GM21423 (cell line): ENCODE measurements around the gene MSI1.
A peak's percentile ranks its signal among the peaks of the same experiment; 100 is the strongest.

Experiments used
- ATAC-seq: cut with Tn5 transposase; IDR thresholded peaks from one replicate; pipeline ENCODE4 v1.9.1; 2021; ENCODE audit warnings: mild to moderate bottlenecking, moderate library complexity; ENCODE audit not compliant: unreplicated experiment

The MSI1 gene

DNA sequence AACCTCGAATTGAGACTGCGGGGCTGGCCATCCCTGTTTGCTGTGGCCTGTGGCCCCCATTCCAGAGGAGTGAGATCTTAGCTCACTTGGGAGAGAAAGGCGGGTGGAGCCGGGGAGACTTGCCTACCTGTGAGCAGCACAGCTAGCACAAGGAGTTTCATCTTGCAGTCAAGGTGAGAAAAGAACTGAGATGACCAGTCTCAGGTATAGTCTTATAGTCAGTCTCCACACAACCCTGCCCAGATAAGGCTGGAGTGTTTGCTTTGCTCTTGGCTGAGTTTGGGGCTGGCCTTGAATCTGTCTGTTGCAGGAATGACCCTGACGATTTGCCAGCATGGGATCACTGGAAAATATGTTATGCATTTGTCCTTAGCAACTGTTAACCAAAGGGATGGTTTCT, 41.4 kb downstream of the MSI1 start, which contains the start of gene PLA2G1B:
Gene PLA2G1B, minus strand, starts transcription at position 187 of the 400 bp plus-strand sequence. Its CDS starts 26 bp downstream, at position 161.
- no peak for ATAC-seq

DNA sequence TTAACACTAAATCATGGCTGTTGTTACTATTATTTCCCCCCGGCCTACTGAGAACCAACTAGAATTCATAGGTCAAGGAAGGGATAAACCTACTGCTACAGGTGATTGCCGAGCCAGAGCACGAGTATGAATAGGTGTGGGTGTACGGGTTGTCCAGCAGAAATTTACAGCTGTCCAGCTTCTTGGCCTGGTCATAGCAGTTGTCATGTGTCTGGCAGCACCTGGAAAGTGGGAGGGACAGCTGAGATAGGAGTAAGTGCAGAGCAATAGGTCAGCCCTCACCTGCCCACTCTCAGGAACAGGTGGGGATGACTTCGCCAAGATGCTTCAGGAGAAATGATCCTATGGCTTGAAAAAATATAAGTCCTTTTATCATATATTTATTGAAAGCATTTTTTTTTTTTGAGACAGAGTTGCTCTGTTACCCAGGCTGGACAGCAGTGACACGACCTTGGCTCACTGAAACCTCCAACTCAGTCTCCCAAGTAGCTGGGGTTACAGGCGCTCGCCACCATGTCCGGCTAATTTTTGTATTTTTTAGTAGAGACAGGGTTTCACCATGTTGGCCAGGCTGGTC, 44.0 kb downstream of the MSI1 start:
- ATAC-seq, result no peak

DNA sequence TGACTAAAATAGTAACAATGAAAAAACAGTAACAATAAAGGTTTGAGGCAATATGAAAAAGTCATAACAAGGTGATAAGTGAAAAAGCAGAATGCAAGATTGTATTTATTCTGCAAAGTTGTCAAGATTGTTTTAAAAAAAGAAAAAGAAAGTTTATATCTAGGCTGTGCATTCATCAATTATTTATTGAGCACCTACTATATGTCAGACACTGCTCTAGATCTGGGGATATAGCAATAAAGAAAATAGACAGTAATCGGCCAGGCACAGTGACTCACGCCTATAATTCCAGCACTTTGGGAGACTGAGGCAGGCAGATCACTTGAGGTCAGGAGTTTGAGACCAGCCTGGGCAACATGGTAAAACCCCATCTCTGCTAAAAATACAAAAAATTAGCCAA, 45.2 kb downstream of the MSI1 start:
- ATAC-seq, result no peak

DNA sequence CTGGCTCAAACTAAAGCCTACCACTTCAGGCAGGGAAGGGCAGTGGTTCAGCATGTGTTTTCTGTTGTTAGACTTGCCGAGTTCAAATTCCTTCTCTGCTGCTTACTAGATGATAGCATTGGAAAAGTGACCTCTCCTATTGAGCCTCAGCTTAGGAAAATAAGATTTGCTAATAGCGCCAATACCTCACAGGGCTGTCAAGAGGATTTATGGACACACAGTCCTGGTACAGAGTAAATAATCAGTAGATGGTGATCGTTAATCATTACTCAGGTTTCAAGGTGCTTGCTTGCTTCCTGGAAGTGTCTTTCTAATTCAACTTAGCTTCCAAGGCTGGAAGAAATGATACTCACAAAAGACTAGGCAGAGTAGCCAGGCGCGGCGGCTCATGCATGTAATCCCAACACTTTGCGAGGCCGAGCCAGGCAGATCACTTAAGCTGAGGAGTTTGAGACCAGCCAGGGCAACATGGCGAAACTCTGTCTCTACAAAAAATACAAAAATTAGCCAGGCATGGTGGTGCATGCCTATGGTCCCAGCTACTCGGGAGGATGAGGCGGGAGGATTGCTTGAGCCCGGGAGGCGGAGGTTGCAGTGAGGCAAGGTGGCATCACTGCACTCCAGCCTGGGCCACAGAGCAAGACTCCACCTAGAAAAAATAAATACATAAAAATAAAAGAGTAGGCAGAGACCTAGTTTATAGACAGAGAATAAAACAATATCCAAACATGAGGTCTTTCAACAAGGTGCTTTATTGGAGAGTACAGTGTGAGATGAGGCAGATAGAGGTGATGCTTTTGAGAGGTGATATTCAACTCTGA, 47.4 kb downstream of the MSI1 start:
- ATAC-seq, result no peak

DNA sequence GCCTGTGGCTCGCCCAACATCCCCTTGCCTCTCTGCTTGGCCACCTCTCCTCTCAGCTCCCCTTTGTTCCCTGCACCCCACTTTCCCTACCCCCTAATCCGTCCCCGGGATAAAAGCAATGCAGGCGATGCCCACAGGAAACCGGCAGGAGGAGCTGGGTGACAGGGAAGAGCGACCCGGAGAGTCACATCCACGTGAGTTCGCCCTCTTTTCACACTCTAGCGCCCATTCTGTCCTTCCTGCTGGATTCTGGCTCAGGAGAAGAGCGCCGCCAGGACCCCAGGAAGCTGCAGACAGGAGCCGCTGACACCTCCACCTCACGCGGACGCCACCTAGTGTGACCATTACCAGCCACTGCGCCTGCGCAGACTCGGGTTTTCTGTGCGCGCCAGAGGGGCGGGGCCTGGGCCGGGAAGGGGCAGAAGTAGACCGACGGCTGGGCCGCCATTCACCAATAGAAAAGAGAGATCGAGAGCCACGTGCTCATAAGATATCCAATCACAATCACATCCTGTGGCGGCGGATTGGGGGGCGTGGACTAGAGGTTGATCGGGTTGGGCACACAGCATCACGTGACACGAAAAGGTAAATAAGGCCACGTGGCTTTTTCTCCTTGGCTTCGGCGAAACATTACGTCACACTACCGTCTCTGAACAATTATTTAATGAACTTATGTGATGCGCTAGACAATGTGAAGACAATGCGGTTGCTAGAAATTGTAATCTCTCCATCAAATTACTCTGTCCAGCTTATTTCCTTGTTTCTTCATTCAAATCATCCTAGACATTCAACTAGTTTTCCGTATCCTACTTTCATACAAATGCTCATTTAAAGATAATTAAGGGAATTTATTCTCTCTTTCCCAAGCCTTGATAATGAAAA, 51.5 kb downstream of the MSI1 start:
- ATAC-seq, result peak; percentile 98

DNA sequence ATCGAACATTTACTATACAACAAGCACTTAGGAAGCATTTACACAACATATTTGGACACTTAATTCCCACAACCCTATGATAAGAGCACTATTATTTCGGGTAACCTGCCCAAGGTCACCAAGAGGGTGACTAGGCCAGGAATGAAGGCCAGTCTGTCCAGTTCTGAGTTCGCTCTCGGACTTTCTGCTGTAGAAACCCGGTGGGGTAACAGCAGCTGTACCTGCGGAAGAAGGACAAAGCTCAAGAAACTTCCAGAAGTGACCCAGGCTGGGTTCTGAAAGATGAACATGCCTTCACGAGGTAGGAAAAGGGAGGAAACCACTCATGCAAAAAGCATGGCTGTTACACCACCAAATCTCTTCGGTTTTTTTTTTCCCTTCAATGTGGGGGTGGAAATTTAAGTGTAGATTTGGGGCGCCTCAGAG, 52.2 kb downstream of the MSI1 start:
- ATAC-seq, result no peak

DNA sequence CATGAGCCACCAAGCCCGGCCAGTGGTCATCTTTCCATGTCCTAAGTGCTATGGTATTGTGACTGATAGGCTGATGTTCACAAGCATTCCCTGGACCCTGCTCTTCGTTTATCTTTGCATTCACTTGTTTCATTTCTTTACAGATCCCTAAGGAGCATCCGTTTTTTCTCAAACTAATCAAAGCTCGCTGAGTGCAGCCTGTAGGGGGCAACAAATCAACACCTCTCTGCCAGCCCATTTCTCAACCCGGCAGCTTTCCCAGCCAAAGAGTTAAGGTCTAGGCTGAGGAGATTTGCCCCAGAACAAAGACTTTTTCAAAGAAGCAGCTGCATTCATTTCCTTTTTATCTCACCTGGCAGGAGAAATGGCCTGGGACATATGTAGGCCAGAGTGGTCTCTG, 54.7 kb downstream of the MSI1 start:
- no peak for ATAC-seq

DNA sequence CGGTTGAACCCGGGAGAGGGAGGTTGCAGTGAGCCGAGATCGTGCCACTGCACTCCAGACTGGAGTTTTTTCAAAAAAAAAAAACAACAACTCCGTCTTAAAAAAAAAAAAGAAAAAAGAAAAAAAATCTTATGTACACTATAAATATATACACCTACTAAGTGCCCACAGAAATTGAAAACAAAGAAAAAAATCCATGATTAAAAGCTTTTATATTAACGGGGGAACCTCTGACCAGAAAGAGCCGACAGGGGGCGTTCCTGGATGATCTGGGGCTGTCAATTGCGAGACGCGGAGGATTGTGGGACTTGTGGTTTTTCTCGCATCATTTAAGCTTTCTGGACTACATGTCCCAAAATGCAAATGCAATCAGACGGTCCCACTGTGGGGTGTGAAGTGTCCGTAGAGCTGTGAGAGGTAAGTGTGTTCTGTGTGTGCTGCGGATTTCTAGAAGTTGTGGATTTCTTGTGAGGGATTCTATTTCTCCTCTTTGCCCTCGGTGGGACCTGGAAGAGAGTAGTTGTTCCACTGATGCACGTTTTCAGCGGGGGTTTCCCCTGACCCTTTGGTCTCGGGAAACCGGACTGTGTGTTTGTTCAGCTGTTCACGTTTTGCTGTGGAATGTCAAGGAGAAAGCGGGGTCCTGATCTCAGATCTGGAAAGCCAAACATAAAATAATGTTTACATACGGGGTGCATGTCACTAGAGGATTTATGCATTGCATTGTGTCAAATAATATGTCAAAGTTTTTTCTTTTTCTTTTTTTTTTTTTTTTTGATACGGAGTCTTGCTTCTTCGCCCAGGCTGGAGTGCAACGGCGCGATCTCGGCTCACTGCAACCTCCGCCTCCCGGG, 66.8 kb downstream of the MSI1 start, which contains the start of gene SIRT4:
Gene SIRT4, plus strand, starts transcription at position 360 of the 854 bp plus-strand sequence. CDS start 1,241 bp downstream, outside the sequence.
- peak; percentile 98 for ATAC-seq

DNA sequence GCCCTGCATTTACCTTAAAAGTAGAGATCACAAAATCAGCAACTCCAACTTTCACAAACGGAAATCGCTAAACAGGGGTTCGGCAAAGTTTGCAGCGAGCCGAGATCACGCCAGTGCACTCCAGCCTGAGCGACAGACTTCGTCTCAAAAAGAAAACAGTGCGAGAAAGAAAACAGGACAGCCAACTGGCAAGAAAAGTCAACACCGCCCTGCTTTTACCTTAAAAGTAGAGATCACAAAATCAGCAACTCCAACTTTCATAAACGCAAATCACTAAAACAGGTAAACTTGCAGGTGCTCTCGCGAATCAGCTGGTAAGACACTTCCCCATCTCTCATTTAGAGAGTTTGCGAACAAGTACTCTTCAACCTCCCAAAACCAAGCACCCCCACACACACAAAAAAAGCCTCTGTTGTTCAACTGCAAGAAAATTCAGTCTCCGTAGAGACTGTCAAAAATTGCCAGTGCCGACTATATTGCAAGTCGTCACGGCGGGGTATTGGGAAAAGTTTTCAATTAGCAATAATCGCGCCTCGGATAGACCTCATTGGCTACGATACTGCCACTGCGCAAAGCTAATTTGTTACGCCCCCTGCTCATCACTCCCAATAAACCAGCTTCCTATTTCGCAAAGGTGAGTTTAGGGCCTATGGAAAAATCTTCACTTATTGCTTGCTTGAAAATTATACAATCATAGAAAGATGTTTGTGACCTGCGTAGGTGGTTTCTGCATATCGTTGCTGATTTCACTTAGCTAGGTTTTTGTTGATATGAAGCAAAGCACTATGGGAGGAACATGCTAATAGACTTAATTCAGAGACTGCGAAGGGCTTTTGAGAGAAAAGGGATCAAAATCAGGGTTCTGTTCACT, 76.1 kb downstream of the MSI1 start, which contains the start of gene RNU4-1:
Gene RNU4-1, minus strand, starts transcription at position 577 of the 871 bp plus-strand sequence.
- peak; percentile 45 for ATAC-seq

DNA sequence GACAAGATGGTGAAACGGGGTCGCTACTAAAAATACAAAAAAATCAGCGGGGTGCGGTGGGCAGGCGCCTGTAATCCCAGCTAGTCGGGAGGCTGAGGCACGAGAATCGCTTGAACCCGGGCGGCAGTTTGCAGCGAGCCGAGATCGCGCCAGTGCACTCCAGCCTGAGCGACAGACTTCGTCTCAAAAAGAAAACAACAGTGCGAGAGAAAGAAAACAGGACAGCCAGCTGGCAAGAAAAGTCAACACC, 76.6 kb downstream of the MSI1 start:
- peak; percentile 1 for ATAC-seq
